Measurements from ENCODE around the gene NFAM1. TPM values are rescaled to one million over a fixed set of nuclear protein-coding genes. Genes with fewer than 3 reads are reported as not detected.

Gene NFAM1
- total and polyA plus RNA-seq, 2 donors: 0.79 to 1.2 TPM

DNA sequence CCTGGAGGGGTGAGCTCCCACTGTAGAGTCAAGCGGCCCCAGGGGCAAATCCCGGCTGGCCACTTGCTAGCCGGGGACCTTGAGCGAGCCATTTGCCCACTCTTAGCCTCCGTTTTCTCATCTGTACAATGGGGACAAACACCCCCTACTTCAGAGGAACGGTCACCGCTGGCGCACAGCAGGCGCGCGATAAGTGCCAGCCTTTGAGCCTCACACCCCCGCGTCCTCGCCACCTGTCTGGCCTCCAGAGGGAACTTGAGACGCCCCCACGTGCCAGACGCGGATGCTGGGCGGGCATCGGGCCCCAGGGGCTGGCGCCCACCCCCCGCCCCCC lies 89.1 kb downstream of the NFAM1 start:
- DNase-seq (ENCODE audit: extremely low spot score): no peak
- Histone ChIP-seq H3K4me3 (ENCODE audit: low read depth, low read length) (peak overlapping the region; percentile 63), H3K36me3 (ENCODE audit: insufficient read depth) (no peaks in the 10 kb centered on the region), H3K4me1 (ENCODE audit: insufficient read depth) (no peaks in the 10 kb centered on the region), H3K27ac (ENCODE audit: low read depth) (no peak overlapping the region)
- WGBS: 26% methylated on average over 22 of the region's 22 CpGs

DNA sequence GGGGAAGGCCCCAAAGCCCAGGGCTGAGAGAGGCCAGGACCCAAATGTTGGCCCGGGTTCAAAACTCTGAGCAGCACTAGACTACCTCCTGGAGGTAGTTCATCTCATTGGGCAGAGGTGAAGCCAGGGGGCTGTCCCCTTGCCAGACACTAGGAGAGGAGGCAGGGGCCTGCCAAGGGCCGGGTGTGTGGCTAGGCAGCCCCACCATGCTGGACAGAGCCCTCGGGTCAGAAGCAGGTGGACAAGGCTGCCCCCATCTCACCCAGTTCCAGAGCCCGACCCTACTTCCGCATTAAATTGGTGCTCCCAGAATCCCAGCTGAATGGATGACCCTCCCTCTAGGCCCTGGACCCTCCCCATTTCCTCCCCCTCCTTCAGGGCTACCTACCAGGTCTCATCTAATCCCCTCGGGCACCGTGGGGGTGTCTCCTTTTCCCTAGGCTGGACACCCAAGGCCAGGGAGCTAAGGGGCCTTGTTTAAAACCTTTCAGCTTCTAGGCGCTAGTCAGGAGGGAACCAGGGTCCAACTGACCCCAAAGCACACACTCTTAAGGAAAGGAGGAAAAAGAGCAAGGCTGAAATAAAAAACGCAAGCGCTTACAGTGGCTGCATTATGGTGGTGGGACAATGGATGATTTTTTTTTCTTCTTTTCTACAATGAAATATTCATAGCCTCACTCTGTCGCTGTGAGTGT lies 89.6 kb downstream of the NFAM1 start:
- H3K4me1 ChIP-seq (ENCODE audit: insufficient read depth): no peaks in the 10 kb centered on the region
- no peak overlapping the region for H3K27ac ChIP-seq (ENCODE audit: low read depth)
- DNase-seq (ENCODE audit: extremely low spot score): no peak
- H3K36me3 ChIP-seq (ENCODE audit: insufficient read depth): no peaks in the 10 kb centered on the region
- 83% methylated on average over 11 of the region's 11 CpGs for WGBS
- peak overlapping the region; percentile 63 for H3K4me3 ChIP-seq (ENCODE audit: low read depth, low read length)

DNA sequence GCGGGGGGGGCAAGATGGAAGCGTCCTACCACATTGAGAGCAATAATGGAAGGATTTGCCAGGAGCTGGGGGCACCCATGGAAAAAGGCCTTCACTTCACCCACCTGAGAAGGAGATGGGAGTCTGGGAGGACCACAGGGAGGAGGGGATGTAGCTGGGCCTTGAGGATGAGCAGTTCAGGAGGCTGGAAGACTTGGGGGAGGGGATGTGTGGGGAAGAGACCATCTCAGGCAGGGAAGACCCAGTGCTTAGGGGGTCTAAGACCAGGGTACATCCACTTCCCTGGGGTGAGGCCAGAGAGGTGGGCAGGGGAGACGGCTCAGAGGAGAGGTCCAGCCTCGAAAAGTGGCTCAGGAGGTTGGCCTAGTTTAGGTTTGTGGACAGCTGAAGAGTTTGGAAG lies 90.4 kb downstream of the NFAM1 start:
- Histone ChIP-seq H3K4me3 (ENCODE audit: low read depth, low read length) (no peak overlapping the region), H3K36me3 (ENCODE audit: insufficient read depth) (no peaks in the 10 kb centered on the region), H3K4me1 (ENCODE audit: insufficient read depth) (no peaks in the 10 kb centered on the region), H3K27ac (ENCODE audit: low read depth) (no peak overlapping the region)
- WGBS: 99% methylated on average over 4 of the region's 4 CpGs
- DNase-seq (ENCODE audit: extremely low spot score): no peak

DNA sequence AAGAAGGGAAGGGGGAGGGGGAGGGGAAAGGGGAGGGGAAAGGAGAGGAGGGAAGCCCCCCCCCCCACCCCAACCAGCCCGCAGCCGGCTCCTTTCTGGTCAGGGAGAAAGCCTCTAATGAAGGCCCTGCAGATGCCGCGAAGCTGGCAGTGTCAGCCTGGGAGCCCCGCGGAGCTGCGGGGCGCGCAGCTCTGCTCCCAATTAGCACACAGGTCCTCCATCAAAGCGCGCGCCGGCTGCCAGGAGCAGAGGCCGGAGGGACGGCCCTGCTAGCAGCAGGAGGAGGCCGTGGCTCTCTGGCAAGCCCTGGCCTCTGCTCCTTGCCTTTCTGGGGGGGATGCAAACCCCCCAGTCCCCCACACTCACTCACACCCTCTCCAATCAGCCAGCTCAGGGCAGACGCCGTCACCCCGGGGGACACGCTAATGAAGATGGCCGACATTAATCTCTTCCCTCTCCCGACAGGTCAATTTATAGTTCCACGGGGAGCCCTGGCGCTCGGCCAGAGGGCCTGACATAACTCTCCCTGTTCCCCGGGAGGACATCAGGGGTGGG lies 91.3 kb downstream of the NFAM1 start:
- no peaks in the 10 kb centered on the region for H3K36me3 ChIP-seq (ENCODE audit: insufficient read depth)
- H3K27ac ChIP-seq (ENCODE audit: low read depth): no peak overlapping the region
- H3K4me1 ChIP-seq (ENCODE audit: insufficient read depth): no peaks in the 10 kb centered on the region
- 32% methylated on average over 26 of the region's 26 CpGs for WGBS
- DNase-seq (ENCODE audit: extremely low spot score): peak; percentile 25
- no peak overlapping the region for H3K4me3 ChIP-seq (ENCODE audit: low read depth, low read length)

DNA sequence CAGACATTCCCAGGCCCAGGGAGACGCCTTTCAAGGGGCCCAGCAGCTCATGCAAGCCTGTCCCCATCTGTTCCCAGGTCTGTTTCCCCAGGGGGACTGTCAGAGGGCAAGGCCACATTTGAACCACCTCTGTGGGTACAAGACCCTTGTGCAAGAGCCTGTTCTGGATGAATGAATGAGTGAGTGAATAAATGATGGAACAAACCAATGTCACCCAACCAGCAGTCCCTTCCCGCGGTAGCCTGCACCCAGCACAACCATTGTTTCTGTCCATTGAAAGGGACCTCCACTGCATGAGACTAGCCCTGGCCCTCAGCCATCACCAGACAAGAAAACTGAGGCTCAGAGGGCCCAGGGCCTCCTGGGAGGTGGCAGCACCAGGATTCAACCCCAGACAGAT lies 92.1 kb downstream of the NFAM1 start:
- DNase-seq (ENCODE audit: extremely low spot score): no peak
- Histone ChIP-seq H3K36me3 (ENCODE audit: insufficient read depth) (no peaks in the 10 kb centered on the region), H3K4me3 (ENCODE audit: low read depth, low read length) (no peak overlapping the region), H3K4me1 (ENCODE audit: insufficient read depth) (no peaks in the 10 kb centered on the region), H3K27ac (ENCODE audit: low read depth) (no peak overlapping the region)
- 97% methylated on average over 3 of the region's 3 CpGs for WGBS

DNA sequence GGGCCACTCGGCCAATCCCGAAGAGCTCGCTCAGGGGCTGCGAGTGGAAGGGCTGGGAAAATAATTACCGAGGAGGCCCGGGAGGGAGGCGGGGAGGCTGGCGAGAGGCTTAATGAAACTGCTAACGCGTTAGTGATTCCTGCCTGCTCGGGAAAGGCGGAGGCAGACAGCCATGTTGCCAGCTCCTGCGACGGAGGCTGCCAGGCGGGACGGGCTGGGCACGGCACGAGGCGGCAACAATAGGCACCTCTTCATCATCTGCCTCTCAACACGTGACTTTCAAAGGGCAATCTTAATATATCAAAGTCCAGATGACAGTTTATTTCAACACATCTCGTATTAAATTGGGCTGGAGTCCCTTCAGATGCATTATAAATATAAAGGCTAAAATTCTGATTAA lies 93.7 kb downstream of the NFAM1 start:
- WGBS: 84% methylated on average over 21 of the region's 21 CpGs
- DNase-seq (ENCODE audit: extremely low spot score): no peak

DNA sequence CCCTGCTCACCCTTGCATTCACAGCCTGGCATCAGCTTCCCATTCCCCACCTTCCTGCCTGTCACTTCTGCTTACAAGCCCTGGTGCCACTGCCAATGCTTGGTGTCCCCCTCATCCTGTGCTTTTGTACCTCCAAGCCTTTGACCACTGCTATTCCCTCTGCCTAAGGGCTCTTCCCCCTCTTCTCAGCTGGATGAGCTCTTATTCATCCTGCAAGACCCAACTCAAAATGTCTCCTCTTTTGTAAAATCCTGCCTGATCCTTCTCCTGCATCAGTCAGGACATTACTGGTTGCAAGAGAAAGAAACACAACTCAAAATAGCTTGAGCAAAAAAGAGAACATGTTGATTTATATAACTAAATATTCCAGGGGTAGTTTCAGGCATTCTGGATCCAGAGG lies 94.8 kb downstream of the NFAM1 start:
- no peaks in the 10 kb centered on the region for H3K4me1 ChIP-seq (ENCODE audit: insufficient read depth)
- no peaks in the 10 kb centered on the region for H3K36me3 ChIP-seq (ENCODE audit: insufficient read depth)
- no peak overlapping the region for H3K4me3 ChIP-seq (ENCODE audit: low read depth, low read length)
- H3K27ac ChIP-seq (ENCODE audit: low read depth): no peak overlapping the region
- DNase-seq (ENCODE audit: extremely low spot score): no peak

More for the DNA sequence above, 93.7 kb downstream of the NFAM1 start:
- H3K27ac ChIP-seq (ENCODE audit: low read depth): no peak overlapping the region
- no peaks in the 10 kb centered on the region for H3K36me3 ChIP-seq (ENCODE audit: insufficient read depth)
- no peak overlapping the region for H3K4me3 ChIP-seq (ENCODE audit: low read depth, low read length)
- no peaks in the 10 kb centered on the region for H3K4me1 ChIP-seq (ENCODE audit: insufficient read depth)

DNA sequence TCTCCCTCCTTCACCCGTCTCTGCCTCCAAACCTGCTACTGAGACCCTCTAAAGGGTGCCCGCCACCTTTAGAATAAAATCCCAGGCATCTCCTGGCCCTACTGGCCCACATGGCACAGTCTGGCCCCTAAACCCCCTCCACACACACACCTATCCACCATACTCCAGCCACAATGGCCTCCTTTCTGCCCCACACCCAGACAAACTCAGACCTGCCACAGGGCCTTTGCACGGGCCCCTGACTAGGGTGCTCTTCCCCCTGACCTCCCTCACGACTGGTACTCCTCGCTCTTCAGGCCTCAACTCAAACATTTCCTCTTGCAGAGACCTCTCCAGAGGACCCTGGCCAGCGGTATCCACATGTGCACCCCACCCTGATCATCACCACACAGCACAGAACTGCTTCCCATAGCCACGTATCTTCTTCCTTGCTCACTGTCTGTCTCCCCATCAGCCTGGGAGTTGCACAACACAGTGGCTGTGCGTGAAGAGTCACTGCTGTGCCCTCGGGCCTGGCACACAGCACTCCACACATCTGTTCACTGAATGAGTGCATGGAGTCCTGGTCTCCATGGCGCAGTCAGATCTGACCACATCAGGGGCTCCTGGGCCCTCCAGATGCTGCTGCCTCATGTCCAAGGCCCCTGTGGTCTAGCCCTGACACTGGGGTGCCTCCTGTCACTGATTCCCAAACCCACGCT lies 95.5 kb downstream of the NFAM1 start:
- WGBS: 92% methylated on average over 11 of the region's 11 CpGs
- DNase-seq (ENCODE audit: extremely low spot score): no peak

DNA sequence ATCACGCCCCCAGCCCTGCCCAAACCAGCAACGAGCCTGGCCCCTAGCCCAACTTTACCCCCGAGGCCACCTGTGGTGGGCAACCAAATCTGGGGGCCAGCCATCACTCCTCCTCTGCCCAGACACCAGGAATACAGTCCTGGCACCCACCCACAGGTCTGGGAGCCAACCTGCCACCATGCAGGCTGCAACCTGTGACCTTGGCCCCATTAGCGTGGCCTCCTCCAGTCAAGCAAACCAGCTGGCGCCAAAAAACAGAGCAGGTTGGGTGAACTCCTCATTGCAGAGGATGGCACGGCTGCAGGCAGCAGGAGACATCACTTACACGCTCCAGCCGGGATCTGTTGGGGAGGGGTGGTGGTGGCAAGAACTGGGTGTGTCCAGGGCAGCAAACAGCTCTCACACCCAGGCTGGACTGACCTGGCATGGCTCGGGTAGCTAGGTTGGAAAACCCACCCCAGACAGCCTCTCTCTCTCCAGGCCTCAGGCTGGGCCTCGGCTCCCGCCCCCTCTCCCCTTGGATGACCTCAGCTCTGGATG lies 96.3 kb downstream of the NFAM1 start:
- no peaks in the 10 kb centered on the region for H3K36me3 ChIP-seq (ENCODE audit: insufficient read depth)
- 84% methylated on average over 11 of the region's 11 CpGs for WGBS
- no peak overlapping the region for H3K27ac ChIP-seq (ENCODE audit: low read depth)
- H3K4me3 ChIP-seq (ENCODE audit: low read depth, low read length): no peak overlapping the region
- DNase-seq (ENCODE audit: extremely low spot score): no peak
- no peaks in the 10 kb centered on the region for H3K4me1 ChIP-seq (ENCODE audit: insufficient read depth)

More for the DNA sequence above, 95.5 kb downstream of the NFAM1 start:
- H3K36me3 ChIP-seq (ENCODE audit: insufficient read depth): no peaks in the 10 kb centered on the region
- H3K4me3 ChIP-seq (ENCODE audit: low read depth, low read length): no peak overlapping the region
- H3K4me1 ChIP-seq (ENCODE audit: insufficient read depth): no peaks in the 10 kb centered on the region
- H3K27ac ChIP-seq (ENCODE audit: low read depth): no peak overlapping the region

DNA sequence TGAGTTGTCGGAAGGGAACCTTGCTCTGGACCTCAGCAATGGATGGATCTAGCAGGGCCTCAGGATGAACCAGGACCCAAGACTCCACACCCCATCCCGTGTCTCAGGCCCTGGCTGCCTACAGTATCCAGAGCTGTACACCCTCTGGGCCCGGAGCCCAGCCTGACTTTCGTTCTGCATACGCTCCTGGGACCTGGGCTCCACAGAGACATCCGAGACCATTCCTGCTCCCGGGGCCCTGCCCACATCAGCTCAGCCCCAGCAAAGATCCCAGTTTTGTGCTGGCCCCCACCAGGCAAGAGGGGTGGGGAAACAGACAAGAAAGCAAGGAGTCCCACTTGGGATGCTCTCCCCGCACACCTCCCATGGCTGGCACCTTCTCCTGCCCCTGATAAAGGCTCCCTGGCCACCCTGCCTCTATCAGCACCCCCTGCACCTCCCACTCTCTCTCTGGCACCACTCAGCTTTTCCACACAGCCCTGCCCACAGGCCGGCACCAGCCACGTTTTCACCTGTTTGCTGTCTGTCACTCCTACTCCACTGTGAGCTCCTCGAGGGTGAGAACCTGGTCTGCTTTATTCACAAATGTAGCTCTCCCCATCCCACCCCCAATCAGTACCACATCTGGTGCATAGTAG lies 97.2 kb downstream of the NFAM1 start:
- H3K4me1 ChIP-seq (ENCODE audit: insufficient read depth): no peaks in the 10 kb centered on the region
- H3K36me3 ChIP-seq (ENCODE audit: insufficient read depth): no peaks in the 10 kb centered on the region
- WGBS: 77% methylated on average over 11 of the region's 11 CpGs
- no peak overlapping the region for H3K27ac ChIP-seq (ENCODE audit: low read depth)
- H3K4me3 ChIP-seq (ENCODE audit: low read depth, low read length): no peak overlapping the region
- DNase-seq (ENCODE audit: extremely low spot score): no peak

DNA sequence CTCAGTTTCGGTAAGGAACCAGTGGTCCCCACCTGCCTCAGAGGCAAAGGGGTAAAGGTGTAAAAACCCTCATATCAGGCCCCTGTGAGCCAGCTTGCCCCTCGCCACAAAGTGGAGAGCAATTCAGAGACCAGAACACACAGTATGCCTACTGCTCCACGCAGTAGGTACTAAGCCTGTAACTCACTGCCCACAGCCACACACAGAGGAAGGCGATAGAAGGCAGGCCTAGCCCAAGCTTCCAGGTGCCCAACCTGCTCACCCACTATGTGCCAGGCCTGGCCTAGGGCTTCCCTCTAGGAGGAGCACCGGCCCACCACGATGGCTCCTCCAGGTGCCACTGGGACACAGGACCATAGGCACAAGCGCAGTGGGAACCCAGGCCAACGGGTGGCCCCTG lies 98.7 kb downstream of the NFAM1 start:
- DNase-seq (ENCODE audit: extremely low spot score): no peak
- no peak overlapping the region for H3K27ac ChIP-seq (ENCODE audit: low read depth)
- no peaks in the 10 kb centered on the region for H3K4me1 ChIP-seq (ENCODE audit: insufficient read depth)
- WGBS: 91% methylated on average over 8 of the region's 8 CpGs
- H3K4me3 ChIP-seq (ENCODE audit: low read depth, low read length): no peak overlapping the region
- no peaks in the 10 kb centered on the region for H3K36me3 ChIP-seq (ENCODE audit: insufficient read depth)

DNA sequence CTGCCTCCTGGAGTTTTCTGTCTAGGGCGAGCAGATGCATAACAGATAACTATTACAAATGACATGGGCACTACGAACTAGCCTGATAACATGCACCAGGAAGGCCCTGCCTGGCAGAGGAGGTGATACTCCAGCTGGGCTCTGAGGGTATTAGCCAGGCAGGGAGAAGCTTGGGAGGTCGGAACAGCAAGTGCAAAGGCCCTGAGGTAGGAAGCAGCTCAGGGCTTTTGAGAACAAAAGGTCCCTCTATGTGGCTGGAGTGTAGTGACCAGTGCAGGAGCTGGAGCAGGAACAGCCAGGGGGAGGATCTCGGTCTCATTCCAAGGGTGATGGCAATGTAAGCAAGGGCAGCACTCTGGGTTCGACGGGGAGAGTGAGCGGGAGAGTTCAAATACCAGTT lies 100.1 kb downstream of the NFAM1 start:
- no peaks in the 10 kb centered on the region for H3K4me1 ChIP-seq (ENCODE audit: insufficient read depth)
- no peak overlapping the region for H3K4me3 ChIP-seq (ENCODE audit: low read depth, low read length)
- WGBS: 81% methylated on average over 7 of the region's 7 CpGs
- H3K27ac ChIP-seq (ENCODE audit: low read depth): no peak overlapping the region
- no peak for DNase-seq (ENCODE audit: extremely low spot score)
- H3K36me3 ChIP-seq (ENCODE audit: insufficient read depth): no peaks in the 10 kb centered on the region

DNA sequence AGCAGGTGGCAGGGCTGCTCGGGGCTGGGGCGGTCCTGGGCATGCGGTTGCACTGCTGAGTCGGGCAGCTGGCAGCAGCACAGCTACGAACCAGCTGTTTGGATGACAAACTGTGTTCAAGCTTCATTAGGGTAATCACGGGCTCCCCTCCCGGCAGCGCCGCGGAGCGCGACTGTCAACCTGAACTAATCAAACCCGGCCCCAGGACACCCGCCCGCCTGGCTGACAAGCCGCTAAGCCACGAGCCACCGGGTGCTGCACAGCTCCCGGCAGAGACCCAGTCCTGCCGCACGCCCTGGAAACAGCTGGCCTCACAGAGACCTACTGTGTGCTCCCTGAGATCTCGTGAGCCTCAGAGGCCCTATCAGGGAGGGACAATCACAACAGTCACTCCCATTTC lies 101.2 kb downstream of the NFAM1 start:
- H3K4me3 ChIP-seq (ENCODE audit: low read depth, low read length): no peak overlapping the region
- WGBS: 62% methylated on average over 22 of the region's 22 CpGs
- no peaks in the 10 kb centered on the region for H3K36me3 ChIP-seq (ENCODE audit: insufficient read depth)
- H3K4me1 ChIP-seq (ENCODE audit: insufficient read depth): no peaks in the 10 kb centered on the region
- H3K27ac ChIP-seq (ENCODE audit: low read depth): no peak overlapping the region
- DNase-seq (ENCODE audit: extremely low spot score): no peak

Measured in urinary bladder (tissue), 4 donors.